Measurements from ENCODE around the gene PSMD13.

PSMD13 gene

GRCh38 chr11:289398-289711, 52.6 kb downstream of the PSMD13 start:
- DNase-seq (ENCODE audit: low read depth, low spot score), result no peak
- Histone ChIP-seq H3K27ac (ENCODE audit: low read length) (no peak overlapping the region), H3K9me3 (ENCODE audit: control insufficient read depth, insufficient read depth, low read length) (no peaks in the 10 kb centered on the region), H3K27me3 (ENCODE audit: control insufficient read depth, insufficient read depth, low read length) (peaks cover 3% of the 10 kb centered on the region; the same call in 1 of the 2 replicates), H3K4me3 (ENCODE audit: low read length) (peak overlapping the region; percentile 10; the same call in 1 of the 2 replicates), H3K36me3 (ENCODE audit: control insufficient read depth, insufficient read depth, low read length) (peaks cover 14% of the 10 kb centered on the region), H3K4me1 (ENCODE audit: control insufficient read depth, insufficient read depth, low read length) (peaks cover 9% of the 10 kb centered on the region)
- WGBS (ENCODE audit: insufficient coverage, insufficient read length), result no CpG with 5 or more reads among the region's 14 CpGs

DNA sequence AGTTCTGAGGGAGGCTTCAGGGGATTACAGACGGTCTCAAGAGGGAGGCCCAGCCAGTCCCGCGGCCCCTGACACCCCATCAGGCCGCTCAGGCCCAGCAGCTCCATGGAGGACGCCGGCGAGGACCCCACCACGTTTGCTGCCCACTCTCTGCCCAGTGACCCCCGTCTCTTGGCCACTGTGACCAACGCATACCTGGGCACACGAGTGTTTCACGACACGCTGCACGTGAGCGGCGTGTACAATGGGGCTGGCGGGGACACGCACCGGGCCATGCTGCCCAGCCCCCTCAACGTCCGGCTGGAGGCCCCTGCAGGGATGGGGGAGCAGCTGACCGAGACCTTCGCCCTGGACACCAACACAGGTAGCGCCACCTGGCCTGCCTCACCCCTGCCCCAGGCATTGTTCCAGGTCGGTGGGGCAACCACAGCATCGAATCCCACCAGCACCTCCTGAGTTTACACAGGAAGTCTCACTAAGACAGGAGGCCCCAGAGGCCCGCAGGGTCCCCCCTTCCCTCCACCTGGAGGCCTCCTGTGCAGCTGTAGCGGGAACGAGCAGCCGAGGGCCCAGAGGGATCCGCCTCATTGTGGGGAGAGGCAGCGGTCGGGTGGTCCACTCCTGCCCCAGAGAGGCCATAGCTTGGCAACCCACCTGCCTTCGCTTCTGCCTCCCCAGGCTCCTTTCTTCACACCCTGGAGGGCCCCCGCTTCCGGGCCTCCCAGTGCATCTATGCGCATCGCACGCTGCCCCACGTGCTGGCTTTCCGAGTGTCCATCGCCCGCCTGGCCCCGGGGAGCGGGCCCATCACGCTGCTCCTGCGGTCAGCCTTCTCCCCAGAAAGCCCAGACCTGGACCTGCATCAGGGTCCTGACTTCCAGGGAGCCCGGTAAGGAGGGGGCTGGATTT, 53.2 kb downstream of the PSMD13 start:
- Histone ChIP-seq H3K9me3 (ENCODE audit: control insufficient read depth, insufficient read depth, low read length) (no peaks in the 10 kb centered on the region), H3K36me3 (ENCODE audit: control insufficient read depth, insufficient read depth, low read length) (peaks cover 19% of the 10 kb centered on the region), H3K27ac (ENCODE audit: low read length) (no peak overlapping the region), H3K27me3 (ENCODE audit: control insufficient read depth, insufficient read depth, low read length) (peaks cover 3% of the 10 kb centered on the region; the same call in 1 of the 2 replicates), H3K4me3 (ENCODE audit: low read length) (no peak overlapping the region), H3K4me1 (ENCODE audit: control insufficient read depth, insufficient read depth, low read length) (peaks cover 9% of the 10 kb centered on the region)
- no peak for DNase-seq (ENCODE audit: low read depth, low spot score)
- no CpG with 5 or more reads among the region's 48 CpGs for WGBS (ENCODE audit: insufficient coverage, insufficient read length)

- H3K4me1 ChIP-seq (ENCODE audit: control insufficient read depth, insufficient read depth, low read length), result peaks cover 9% of the 10 kb centered on the region
- H3K27ac ChIP-seq (ENCODE audit: low read length), result no peak overlapping the region
Measured at GRCh38 chr11:290621-291231, 54.0 kb downstream of the PSMD13 start.

DNA sequence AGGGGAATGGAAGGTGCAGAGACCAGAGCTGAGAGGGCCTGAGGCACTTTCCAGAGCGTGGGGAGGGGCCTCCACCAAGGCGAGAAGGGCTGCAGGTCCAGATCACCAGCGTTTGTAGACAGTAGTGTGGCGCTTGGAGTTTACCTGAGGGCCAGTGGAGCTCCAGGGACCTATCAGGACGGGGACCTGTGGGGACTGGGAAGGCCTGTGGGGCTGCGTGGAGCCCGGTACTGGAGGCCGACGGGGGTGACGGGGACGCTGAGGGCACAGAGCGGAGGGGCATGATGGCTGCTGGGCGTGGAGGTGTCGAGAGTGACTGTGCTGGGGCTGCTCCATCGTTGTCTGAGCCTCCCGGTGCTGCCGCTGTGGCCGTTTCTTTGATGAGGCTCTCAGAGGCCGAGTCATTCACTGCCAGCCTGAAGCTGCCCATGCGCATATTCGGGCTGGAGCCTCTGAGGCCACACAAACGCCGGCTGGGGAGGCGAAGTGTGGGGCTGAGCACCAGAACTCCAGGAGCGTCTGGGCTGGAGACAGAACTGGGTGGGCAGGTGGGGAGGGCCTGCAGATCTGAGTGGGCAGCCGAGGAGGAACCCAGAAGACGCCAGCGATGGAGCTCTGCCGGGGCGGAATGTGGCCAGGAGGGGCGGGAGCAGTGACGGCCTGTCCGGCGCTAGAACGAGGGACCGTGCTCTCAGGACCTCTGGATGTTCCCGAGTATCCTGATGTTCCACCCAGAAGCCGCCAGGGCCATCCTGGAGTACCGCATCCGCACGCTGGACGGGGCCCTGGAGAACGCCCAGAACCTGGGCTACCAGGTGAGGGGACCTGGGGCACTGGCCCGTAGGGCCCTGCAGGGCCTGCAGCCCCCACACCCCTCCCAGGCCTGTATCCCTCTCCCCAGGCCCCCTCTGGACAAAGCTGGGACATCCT, 54.8 kb downstream of the PSMD13 start:
- Histone ChIP-seq H3K27ac (ENCODE audit: low read length) (no peak overlapping the region), H3K27me3 (ENCODE audit: control insufficient read depth, insufficient read depth, low read length) (peaks cover 3% of the 10 kb centered on the region; the same call in 1 of the 2 replicates), H3K4me3 (ENCODE audit: low read length) (no peak overlapping the region), H3K4me1 (ENCODE audit: control insufficient read depth, insufficient read depth, low read length) (peaks cover 9% of the 10 kb centered on the region), H3K9me3 (ENCODE audit: control insufficient read depth, insufficient read depth, low read length) (no peaks in the 10 kb centered on the region), H3K36me3 (ENCODE audit: control insufficient read depth, insufficient read depth, low read length) (peaks cover 19% of the 10 kb centered on the region)
- DNase-seq (ENCODE audit: low read depth, low spot score), result no peak
- no CpG with 5 or more reads among the region's 44 CpGs for WGBS (ENCODE audit: insufficient coverage, insufficient read length)

More at GRCh38 chr11:290621-291231, 54.0 kb downstream of the PSMD13 start:
- H3K27me3 ChIP-seq (ENCODE audit: control insufficient read depth, insufficient read depth, low read length), result peaks cover 3% of the 10 kb centered on the region; the same call in 1 of the 2 replicates
- H3K4me3 ChIP-seq (ENCODE audit: low read length), result no peak overlapping the region
- no CpG with 5 or more reads among the region's 13 CpGs for WGBS (ENCODE audit: insufficient coverage, insufficient read length)
- peaks cover 19% of the 10 kb centered on the region for H3K36me3 ChIP-seq (ENCODE audit: control insufficient read depth, insufficient read depth, low read length)
- no peaks in the 10 kb centered on the region for H3K9me3 ChIP-seq (ENCODE audit: control insufficient read depth, insufficient read depth, low read length)
- DNase-seq (ENCODE audit: low read depth, low spot score), result no peak

DNA sequence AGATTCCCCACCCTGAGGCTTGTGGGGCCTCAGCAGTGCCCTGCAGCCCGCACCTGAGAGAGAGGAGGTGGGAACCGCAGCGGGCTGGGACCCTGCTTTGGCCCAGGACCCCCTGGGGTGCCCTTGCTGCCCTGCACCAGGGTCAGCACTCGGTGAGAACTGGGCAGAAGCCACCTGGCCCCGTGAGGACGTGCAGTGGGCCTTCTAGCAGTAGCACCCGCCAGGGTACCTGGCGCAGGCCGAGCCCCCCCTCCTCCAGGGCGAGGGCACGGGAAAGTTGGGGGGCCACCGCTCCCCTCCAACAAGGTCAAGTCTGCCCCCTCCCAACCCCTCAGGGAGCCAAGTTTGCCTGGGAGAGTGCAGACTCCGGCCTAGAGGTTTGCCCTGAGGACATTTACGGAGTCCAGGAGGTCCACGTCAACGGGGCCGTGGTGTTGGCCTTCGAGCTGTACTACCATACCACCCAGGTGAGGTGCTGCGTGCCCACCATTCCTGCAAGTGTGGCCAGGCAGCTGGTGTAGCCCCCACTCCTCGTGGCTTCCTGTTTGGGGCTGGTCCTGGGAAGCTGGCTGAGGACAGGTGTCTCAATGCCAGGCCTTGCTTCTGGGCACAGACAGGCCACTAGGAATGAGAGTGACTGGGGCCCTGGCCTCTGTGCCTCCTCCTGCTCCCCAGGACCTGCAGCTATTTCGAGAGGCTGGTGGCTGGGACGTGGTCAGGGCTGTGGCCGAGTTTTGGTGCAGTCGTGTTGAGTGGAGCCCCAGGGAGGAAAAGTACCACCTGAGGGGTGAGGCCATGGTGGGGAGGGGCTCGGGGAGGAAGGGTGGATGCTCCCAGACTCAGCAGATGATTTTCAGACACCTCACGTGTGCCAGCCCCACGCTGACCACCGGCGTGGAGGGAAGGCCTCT, 55.7 kb downstream of the PSMD13 start:
- DNase-seq (ENCODE audit: low read depth, low spot score), result no peak
- H3K4me1 ChIP-seq (ENCODE audit: control insufficient read depth, insufficient read depth, low read length), result peaks cover 7% of the 10 kb centered on the region
- H3K27ac ChIP-seq (ENCODE audit: low read length), result no peak overlapping the region
- peaks cover 19% of the 10 kb centered on the region for H3K36me3 ChIP-seq (ENCODE audit: control insufficient read depth, insufficient read depth, low read length)
- H3K27me3 ChIP-seq (ENCODE audit: control insufficient read depth, insufficient read depth, low read length), result peaks cover 3% of the 10 kb centered on the region; the same call in 1 of the 2 replicates
- no peaks in the 10 kb centered on the region for H3K9me3 ChIP-seq (ENCODE audit: control insufficient read depth, insufficient read depth, low read length)
- no CpG with 5 or more reads among the region's 29 CpGs for WGBS (ENCODE audit: insufficient coverage, insufficient read length)
- no peak overlapping the region for H3K4me3 ChIP-seq (ENCODE audit: low read length)

DNA sequence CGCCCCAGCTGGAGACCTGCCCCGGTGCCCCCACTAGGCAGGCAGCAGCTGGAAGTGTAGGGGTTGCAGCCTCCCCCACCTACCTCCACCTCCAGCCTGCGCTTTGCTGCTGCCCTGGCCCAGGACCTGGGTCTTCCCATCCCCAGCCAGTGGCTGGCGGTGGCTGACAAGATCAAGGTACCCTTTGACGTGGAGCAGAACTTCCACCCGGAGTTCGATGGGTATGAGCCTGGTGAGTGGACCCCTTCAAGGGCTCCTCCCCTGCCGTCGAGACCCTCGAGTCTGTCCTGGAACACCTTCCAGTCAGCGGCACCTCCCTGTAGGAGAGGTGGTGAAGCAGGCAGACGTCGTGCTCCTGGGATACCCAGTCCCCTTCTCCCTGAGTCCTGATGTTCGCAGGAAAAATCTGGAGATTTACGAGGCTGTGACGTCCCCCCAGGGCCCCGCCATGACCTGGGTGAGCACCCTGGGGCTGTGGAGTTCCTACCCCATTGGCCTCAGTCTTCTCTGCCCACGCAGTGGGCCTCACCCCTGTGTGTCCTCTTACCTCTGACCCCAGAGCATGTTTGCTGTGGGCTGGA, 56.6 kb downstream of the PSMD13 start:
- H3K4me1 ChIP-seq (ENCODE audit: control insufficient read depth, insufficient read depth, low read length), result peaks cover 7% of the 10 kb centered on the region
- H3K27ac ChIP-seq (ENCODE audit: low read length), result no peak overlapping the region
- peaks cover under 1% of the 10 kb centered on the region; the same call in 1 of the 2 replicates for H3K27me3 ChIP-seq (ENCODE audit: control insufficient read depth, insufficient read depth, low read length)
- no peaks in the 10 kb centered on the region for H3K9me3 ChIP-seq (ENCODE audit: control insufficient read depth, insufficient read depth, low read length)
- no CpG with 5 or more reads among the region's 18 CpGs for WGBS (ENCODE audit: insufficient coverage, insufficient read length)
- H3K4me3 ChIP-seq (ENCODE audit: low read length), result no peak overlapping the region
- no peak for DNase-seq (ENCODE audit: low read depth, low spot score)
- peaks cover 19% of the 10 kb centered on the region for H3K36me3 ChIP-seq (ENCODE audit: control insufficient read depth, insufficient read depth, low read length)

DNA sequence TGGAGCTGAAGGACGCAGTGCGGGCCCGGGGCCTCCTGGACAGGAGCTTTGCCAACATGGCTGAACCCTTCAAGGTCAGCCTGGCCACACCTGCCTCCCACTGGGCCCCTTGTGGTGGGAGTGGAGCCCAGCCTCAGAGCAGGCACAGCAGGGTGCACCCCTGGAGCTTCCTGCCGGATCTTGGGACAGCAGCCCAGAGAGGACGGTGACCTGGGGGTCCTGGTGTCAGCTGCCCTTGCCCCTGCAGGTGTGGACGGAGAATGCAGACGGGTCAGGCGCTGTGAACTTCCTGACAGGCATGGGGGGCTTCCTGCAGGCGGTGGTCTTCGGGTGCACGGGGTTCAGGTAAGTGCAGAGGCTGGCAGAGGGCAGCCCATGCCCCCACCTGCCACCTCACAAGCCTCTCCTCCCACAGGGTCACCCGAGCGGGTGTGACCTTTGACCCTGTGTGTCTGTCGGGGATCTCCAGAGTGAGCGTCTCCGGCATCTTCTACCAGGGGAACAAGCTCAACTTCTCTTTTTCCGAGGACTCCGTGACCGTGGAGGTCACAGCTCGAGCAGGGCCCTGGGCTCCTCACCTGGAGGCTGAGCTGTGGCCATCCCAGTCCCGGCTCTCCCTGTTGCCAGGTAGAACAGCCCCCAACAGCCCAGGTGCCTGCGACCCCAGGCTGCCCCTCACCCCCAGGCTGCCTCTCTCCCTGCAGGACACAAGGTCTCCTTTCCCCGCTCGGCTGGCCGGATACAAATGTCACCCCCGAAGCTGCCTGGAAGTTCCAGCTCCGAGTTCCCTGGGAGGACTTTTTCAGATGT, 57.3 kb downstream of the PSMD13 start:
- Histone ChIP-seq H3K9me3 (ENCODE audit: control insufficient read depth, insufficient read depth, low read length) (no peaks in the 10 kb centered on the region), H3K4me1 (ENCODE audit: control insufficient read depth, insufficient read depth, low read length) (peaks cover 7% of the 10 kb centered on the region)

GRCh38 chr11:294780-295179, 58.0 kb downstream of the PSMD13 start:
- Histone ChIP-seq H3K4me3 (ENCODE audit: low read length) (no peak overlapping the region), H3K4me1 (ENCODE audit: control insufficient read depth, insufficient read depth, low read length) (peaks cover 9% of the 10 kb centered on the region), H3K27me3 (ENCODE audit: control insufficient read depth, insufficient read depth, low read length) (no peaks in the 10 kb centered on the region), H3K9me3 (ENCODE audit: control insufficient read depth, insufficient read depth, low read length) (no peaks in the 10 kb centered on the region), H3K27ac (ENCODE audit: low read length) (no peak overlapping the region), H3K36me3 (ENCODE audit: control insufficient read depth, insufficient read depth, low read length) (peaks cover 19% of the 10 kb centered on the region)
- WGBS (ENCODE audit: insufficient coverage, insufficient read length), result no CpG with 5 or more reads among the region's 16 CpGs
- no peak for DNase-seq (ENCODE audit: low read depth, low spot score)

More for the DNA sequence above, 57.3 kb downstream of the PSMD13 start:
- peaks cover 19% of the 10 kb centered on the region for H3K36me3 ChIP-seq (ENCODE audit: control insufficient read depth, insufficient read depth, low read length)
- WGBS (ENCODE audit: insufficient coverage, insufficient read length), result no CpG with 5 or more reads among the region's 27 CpGs
- H3K27me3 ChIP-seq (ENCODE audit: control insufficient read depth, insufficient read depth, low read length), result no peaks in the 10 kb centered on the region
- H3K4me3 ChIP-seq (ENCODE audit: low read length), result no peak overlapping the region
- H3K27ac ChIP-seq (ENCODE audit: low read length), result no peak overlapping the region
- no peak for DNase-seq (ENCODE audit: low read depth, low spot score)
